Testis (tissue), 3 donors: Measurements from ENCODE around the gene IL34. TPM values are rescaled to one million over a fixed set of nuclear protein-coding genes. Genes with fewer than 3 reads are reported as not detected.

ENCODE experiments used
- DNase-seq: peaks from one replicate; pipeline ENCODE4 v3.0.0-alpha.2; 2019
- H3K27ac ChIP-seq, 2 donors: fragments of 200-600 bp; sonication (generic); one replicate each; pipeline ENCODE4 v1.5.1; 2019
- H3K27me3 ChIP-seq: fragments of 200-600 bp; sonication (generic); one replicate; pipeline ENCODE4 v1.5.1; 2019
- H3K36me3 ChIP-seq: fragments of 200-600 bp; sonication (generic); one replicate; pipeline ENCODE4 v1.5.1; 2017; ENCODE audit warnings: low read depth; ENCODE audit errors: missing control alignments
- H3K4me1 ChIP-seq: fragments of 200-600 bp; sonication (generic); one replicate; pipeline ENCODE4 v1.5.1; 2019
- H3K4me3 ChIP-seq, 2 donors: fragments of 200-600 bp; sonication (generic); one replicate each; pipeline ENCODE4 v1.5.1; 2017 to 2019
- H3K9me3 ChIP-seq: fragments of 200-600 bp; sonication (generic); one replicate; pipeline ENCODE4 v1.5.1; 2017
- POLR2A ChIP-seq: fragments of 450-650 bp; IDR thresholded peaks from one replicate; pipeline ENCODE4 v1.6.1; 2017; ENCODE audit warnings: antibody characterized with exemption, mild to moderate bottlenecking, moderate library complexity
- WGBS, 2 donors: methylation state at CpG; one replicate each; pipeline ENCODE4 v1.1.5; 2018; 5-methylcytosine and 5-hydroxymethylcytosine counted together
- intact Hi-C: fragments of 100-400 bp; cut with DNase I; formaldehyde crosslinking; loops from one replicate; pipeline ENCODE4 v1.15.1; 2023; ENCODE audit warnings: low total_unique reads
- polyA plus RNA-seq: library from polyadenylated mRNA; stranded (reverse); fragments of 350-450 nt; fragmentation: Illumina TruSeq; extraction: RNeasy Lipid Tissue Mini Kit (QIAGEN cat#74804); gene quantifications from one replicate; pipeline ENCODE4 v1.2.3, GENCODE V29; 2014; ENCODE audit warnings: low read depth, low replicate concordance; ENCODE audit not compliant: insufficient read depth
- total RNA-seq, 2 donors: library from RNA; depleted of rRNA; stranded (reverse); fragments of >200 nt; gene quantifications; one replicate each; pipeline ENCODE4 v1.2.3, GENCODE V29; 2016
- TF ChIP-seq, protein P1 (sequence below), 3 experiments: fragments of 450-650 bp in 2 of 3; fragments of 200-600 bp in 1 of 3; sonication (generic) in 1 of 3; IDR thresholded peaks; one replicate each; pipeline ENCODE4 v1.5.1; 2016 to 2019; ENCODE audit warnings: antibody characterized with exemption in 3 of 3, mild to moderate bottlenecking in 2 of 3, moderate library complexity in 1 of 3

IL34 gene
- total and polyA plus RNA-seq, 3 donors from 2014 or later: 5.4 to 11.9 (median 7.9) TPM

DNA sequence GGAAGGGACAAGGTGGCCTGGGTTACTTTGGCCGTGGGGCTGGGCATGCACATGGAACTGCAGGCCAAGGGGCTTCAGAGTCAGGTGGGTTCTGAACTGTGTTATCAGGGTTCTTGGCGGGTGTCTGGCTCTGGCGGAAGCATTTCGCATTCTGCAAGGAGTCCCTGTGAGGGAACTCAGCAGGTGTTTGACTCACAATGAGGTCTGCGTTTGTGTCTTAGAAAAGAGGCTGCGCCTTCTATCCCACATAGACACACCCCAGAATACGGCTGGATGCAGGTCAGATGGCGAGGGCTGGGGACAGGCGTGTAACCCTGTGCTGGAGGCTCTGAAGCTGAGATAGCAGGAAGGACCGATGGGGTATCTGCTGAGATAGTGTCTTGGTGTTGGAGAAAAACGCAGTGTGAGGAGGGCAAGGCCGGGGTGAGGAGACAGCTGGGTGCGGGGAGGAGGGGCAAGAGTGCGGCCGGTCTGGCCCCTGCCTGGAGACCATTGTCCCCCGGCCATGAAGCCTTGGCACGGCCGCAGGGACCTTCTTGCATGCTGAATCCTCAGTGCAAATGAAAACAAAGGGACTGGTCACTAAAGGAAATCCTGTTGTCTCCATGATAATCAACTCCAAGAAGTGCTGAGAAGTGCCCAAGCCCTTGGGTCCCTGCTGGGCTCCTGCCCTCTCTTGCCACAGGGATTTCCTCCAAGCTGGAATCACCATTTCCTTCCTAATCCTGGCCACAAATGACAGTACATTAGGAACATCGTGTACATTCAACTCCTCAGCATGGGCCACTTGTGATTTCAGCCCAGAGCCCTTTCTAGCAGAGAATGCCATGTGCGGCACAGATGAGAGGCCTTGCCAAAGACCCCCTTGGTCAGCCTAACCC is 62.2 kb downstream of the IL34 start:
- no peaks in the 10 kb centered on the region for H3K27me3 ChIP-seq
- no peaks in the 10 kb centered on the region for H3K9me3 ChIP-seq
- peaks cover 4% of the 10 kb centered on the region for H3K4me1 ChIP-seq
- DNase-seq: no peak
- no peak overlapping the region for H3K4me3 ChIP-seq
- TF ChIP-seq POLR2A: no peak
- TF ChIP-seq, protein P1, sequence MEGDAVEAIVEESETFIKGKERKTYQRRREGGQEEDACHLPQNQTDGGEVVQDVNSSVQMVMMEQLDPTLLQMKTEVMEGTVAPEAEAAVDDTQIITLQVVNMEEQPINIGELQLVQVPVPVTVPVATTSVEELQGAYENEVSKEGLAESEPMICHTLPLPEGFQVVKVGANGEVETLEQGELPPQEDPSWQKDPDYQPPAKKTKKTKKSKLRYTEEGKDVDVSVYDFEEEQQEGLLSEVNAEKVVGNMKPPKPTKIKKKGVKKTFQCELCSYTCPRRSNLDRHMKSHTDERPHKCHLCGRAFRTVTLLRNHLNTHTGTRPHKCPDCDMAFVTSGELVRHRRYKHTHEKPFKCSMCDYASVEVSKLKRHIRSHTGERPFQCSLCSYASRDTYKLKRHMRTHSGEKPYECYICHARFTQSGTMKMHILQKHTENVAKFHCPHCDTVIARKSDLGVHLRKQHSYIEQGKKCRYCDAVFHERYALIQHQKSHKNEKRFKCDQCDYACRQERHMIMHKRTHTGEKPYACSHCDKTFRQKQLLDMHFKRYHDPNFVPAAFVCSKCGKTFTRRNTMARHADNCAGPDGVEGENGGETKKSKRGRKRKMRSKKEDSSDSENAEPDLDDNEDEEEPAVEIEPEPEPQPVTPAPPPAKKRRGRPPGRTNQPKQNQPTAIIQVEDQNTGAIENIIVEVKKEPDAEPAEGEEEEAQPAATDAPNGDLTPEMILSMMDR (IDR thresholded peaks at IDR 0.05): no peak
- WGBS, 2 donors: 77 to 84% methylated on average over 16 to 20 of the region's 20 CpGs
- H3K36me3 ChIP-seq: no peaks in the 10 kb centered on the region
- no peak overlapping the region for H3K27ac ChIP-seq
- intact Hi-C loops: no loop called here

DNA sequence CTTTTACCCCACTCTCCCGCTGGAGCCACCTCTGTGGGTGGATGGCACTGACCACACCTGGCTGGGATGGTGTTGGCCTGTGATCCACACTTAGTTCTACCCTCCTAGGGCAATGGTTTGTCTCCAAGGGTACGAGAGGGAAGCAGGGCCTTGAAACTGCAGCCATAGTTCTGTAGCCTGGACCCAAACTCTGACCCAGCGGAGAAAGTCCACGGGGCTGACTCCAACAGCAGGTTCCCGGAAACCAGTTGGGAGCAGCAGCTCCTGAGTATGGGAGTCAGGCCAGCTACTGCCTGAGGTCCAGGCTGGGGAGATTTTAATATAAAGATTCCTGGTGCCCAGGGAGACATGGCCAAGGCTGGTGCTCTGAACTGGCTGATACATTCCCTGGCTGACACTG is 63.1 kb downstream of the IL34 start:
- Histone ChIP-seq H3K27ac (no peak overlapping the region), H3K27me3 (no peaks in the 10 kb centered on the region), H3K4me1 (no peaks in the 10 kb centered on the region), H3K36me3 (no peaks in the 10 kb centered on the region), H3K4me3 (no peak overlapping the region), H3K9me3 (no peaks in the 10 kb centered on the region)
- intact Hi-C loops: no loop called here
- TF ChIP-seq POLR2A: no peak
- TF ChIP-seq, protein P1 (IDR thresholded peaks at IDR 0.05): no peak
- DNase-seq: no peak
- 71 to 86% methylated on average over 5 of the region's 5 CpGs for WGBS, 2 donors

DNA sequence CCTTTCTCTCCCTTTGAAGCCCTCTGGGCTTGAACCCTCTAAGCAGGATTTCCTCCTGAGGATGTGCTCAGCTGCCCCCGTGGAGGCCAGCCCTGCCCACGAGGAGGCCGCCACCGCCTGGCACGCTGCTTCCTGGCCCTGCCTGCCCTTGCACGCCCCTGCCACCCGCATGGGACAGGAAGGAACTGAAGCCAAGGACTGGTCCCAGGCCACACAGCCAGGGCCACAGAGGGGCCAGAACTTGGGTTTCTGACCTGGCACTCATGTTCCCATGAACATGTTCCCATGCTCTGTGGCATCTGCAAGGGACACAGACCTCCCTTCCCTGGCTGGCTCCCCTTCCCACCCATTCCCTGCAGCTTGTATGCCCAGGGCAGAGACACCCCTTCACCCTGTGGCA is 63.6 kb downstream of the IL34 start:
- peaks cover 4% of the 10 kb centered on the region for H3K4me1 ChIP-seq
- no peaks in the 10 kb centered on the region for H3K9me3 ChIP-seq
- WGBS, 2 donors: 59 to 83% methylated on average over 5 to 7 of the region's 7 CpGs
- TF ChIP-seq, protein P1 (IDR thresholded peaks at IDR 0.05): no peak
- no peak for TF ChIP-seq POLR2A
- H3K36me3 ChIP-seq: no peaks in the 10 kb centered on the region
- no peak overlapping the region for H3K27ac ChIP-seq
- no peaks in the 10 kb centered on the region for H3K27me3 ChIP-seq
- intact Hi-C loops: no loop called here
- H3K4me3 ChIP-seq: no peak overlapping the region
- no peak for DNase-seq

Other genes with a start within 250 kb of the IL34 start
- 10 to 100 TPM; 32.5 to 46.2 TPM for gene ST3GAL2, start 207.5 kb upstream of the IL34 start, total RNA-seq
- 20.2 TPM for gene ST3GAL2, start 207.5 kb upstream of the IL34 start, polyA plus RNA-seq
- gene FCSK, start 192.0 kb upstream of the IL34 start, total RNA-seq: 10 to 100 TPM; 26.4 to 36.3 TPM
- gene FCSK, start 192.0 kb upstream of the IL34 start, polyA plus RNA-seq: 12.4 TPM
- gene COG4, start 123.0 kb upstream of the IL34 start, total RNA-seq: 10 to 100 TPM; 85.2 to 85.9 TPM
- 65.9 TPM for gene COG4, start 123.0 kb upstream of the IL34 start, polyA plus RNA-seq
- 100 to 1,000 TPM; 143 to 181 TPM for gene SF3B3, start 122.7 kb upstream of the IL34 start, total RNA-seq
- gene SF3B3, start 122.7 kb upstream of the IL34 start, polyA plus RNA-seq: 134 TPM
- 10 to 100 TPM; 25.6 to 28.7 TPM for gene MTSS2, start 39.5 kb downstream of the IL34 start, total RNA-seq
- 24.6 TPM for gene MTSS2, start 39.5 kb downstream of the IL34 start, polyA plus RNA-seq
- 10 to 100 TPM; 61.8 to 80.5 TPM for gene VAC14, start 154.6 kb downstream of the IL34 start, total RNA-seq
- 41.0 TPM for gene VAC14, start 154.6 kb downstream of the IL34 start, polyA plus RNA-seq